OCI-LY1 (cell line): ENCODE results near the gene CCDC33.

Source experiments
- H2AFZ ChIP-seq: fragments of 200-600 bp; sonication (generic), shearing (Covaris generic); 2 replicates; pipeline ENCODE4 v1.6.0; 2014; ENCODE audit warnings: antibody characterized with exemption, mild to moderate bottlenecking, low read length
- H3F3A ChIP-seq: fragments of 200-600 bp; sonication (generic), shearing (Covaris generic); 2 replicates; pipeline ENCODE4 v1.6.0; 2014; ENCODE audit warnings: mild to moderate bottlenecking, antibody characterized with exemption, low read length, moderate library complexity; ENCODE audit not compliant: insufficient read depth
- H3K27ac ChIP-seq: fragments of 200-600 bp; sonication (generic); 2 replicates; pipeline ENCODE4 v1.5.1; 2014; ENCODE audit warnings: low read length, mixed run types, mild to moderate bottlenecking, low read depth; ENCODE audit not compliant: poor library complexity, severe bottlenecking
- H3K27me3 ChIP-seq: fragments of 200-600 bp; sonication (generic); 2 replicates; pipeline ENCODE4 v1.6.0; 2014; ENCODE audit warnings: antibody characterized with exemption, mild to moderate bottlenecking, low read length, moderate library complexity; ENCODE audit not compliant: insufficient read depth
- H3K36me3 ChIP-seq: fragments of 200-600 bp; sonication (generic); 2 replicates; pipeline ENCODE4 v1.6.1; 2014; ENCODE audit warnings: mild to moderate bottlenecking, antibody characterized with exemption, low read length, moderate library complexity, mixed read lengths; ENCODE audit not compliant: insufficient read depth
- H3K4me1 ChIP-seq: fragments of 200-600 bp; sonication (generic); 2 replicates; pipeline ENCODE4 v1.5.1; 2014; ENCODE audit warnings: mild to moderate bottlenecking, low read length, moderate library complexity; ENCODE audit not compliant: insufficient read depth, severe bottlenecking
- H3K4me2 ChIP-seq: fragments of 200-600 bp; sonication (generic), shearing (Covaris generic); 2 replicates; pipeline ENCODE4 v1.6.1; 2014; ENCODE audit warnings: low read length
- H3K4me3 ChIP-seq: fragments of 200-600 bp; sonication (generic); 2 replicates; pipeline ENCODE4 v1.5.1; 2014; ENCODE audit warnings: low read length, low read depth, mild to moderate bottlenecking, mixed read lengths; ENCODE audit not compliant: poor library complexity, severe bottlenecking
- H3K79me2 ChIP-seq: fragments of 200-600 bp; shearing (Covaris generic); 2 replicates; pipeline ENCODE4 v1.6.1; 2016; ENCODE audit warnings: mixed run types, low read length, mixed read lengths; ENCODE audit not compliant: insufficient read depth
- H3K9ac ChIP-seq: fragments of 200-600 bp; sonication (generic), shearing (Covaris generic); 2 replicates; pipeline ENCODE4 v1.6.1; 2014; ENCODE audit warnings: mild to moderate bottlenecking, low read length, mixed read lengths
- H3K9me2 ChIP-seq: fragments of 200-600 bp; sonication (generic), shearing (Covaris generic); 2 replicates; pipeline ENCODE4 v1.6.1; 2014; ENCODE audit warnings: low read depth, mild to moderate bottlenecking, low read length, mixed read lengths
- H3K9me3 ChIP-seq: fragments of 200-600 bp; shearing (Covaris generic); 2 replicates; pipeline ENCODE4 v1.6.1; 2014; ENCODE audit warnings: low read length, mixed read lengths
- H4K20me1 ChIP-seq: fragments of 200-600 bp; sonication (generic), shearing (Covaris generic); 2 replicates; pipeline ENCODE4 v1.6.0; 2016; ENCODE audit warnings: mild to moderate bottlenecking, low read length; ENCODE audit not compliant: insufficient read depth
- EZH2 ChIP-seq: fragments of 200-600 bp; sonication (generic), shearing (Covaris generic); IDR thresholded peaks from 2 replicates; pipeline ENCODE4 v1.8.0; 2017; ENCODE audit warnings: borderline replicate concordance, mixed run types, mild to moderate bottlenecking, antibody characterized with exemption, low read length, moderate library complexity, mixed read lengths
- TF ChIP-seq, protein P1 (sequence below): fragments of 200-600 bp; sonication (generic), shearing (Covaris generic); IDR thresholded peaks from 2 replicates; pipeline ENCODE4 v1.5.1; 2017; ENCODE audit warnings: mild to moderate bottlenecking, antibody characterized with exemption, low read length, moderate library complexity, mixed read lengths

The CCDC33 gene

GRCh38 chr15:74315626-74316025 is 79.5 kb downstream of the CCDC33 start:
- H2AFZ ChIP-seq: no peak overlapping the region
- no peak overlapping the region for H3K4me3 ChIP-seq

GRCh38 chr15:74316141-74316540 is 80.0 kb downstream of the CCDC33 start:
- Histone ChIP-seq H3K9ac (no peak overlapping the region), H3F3A (no peaks in the 10 kb centered on the region), H3K27me3 (no peaks in the 10 kb centered on the region), H3K4me1 (no peaks in the 10 kb centered on the region), H2AFZ (no peak overlapping the region), H3K36me3 (no peaks in the 10 kb centered on the region), H3K9me3 (no peaks in the 10 kb centered on the region), H3K27ac (no peak overlapping the region), H3K9me2 (no peaks in the 10 kb centered on the region), H3K4me3 (no peak overlapping the region), H3K79me2 (no peaks in the 10 kb centered on the region), H4K20me1 (no peaks in the 10 kb centered on the region), H3K4me2 (no peak overlapping the region)
- TF ChIP-seq EZH2: no peak
- TF ChIP-seq, protein P1, sequence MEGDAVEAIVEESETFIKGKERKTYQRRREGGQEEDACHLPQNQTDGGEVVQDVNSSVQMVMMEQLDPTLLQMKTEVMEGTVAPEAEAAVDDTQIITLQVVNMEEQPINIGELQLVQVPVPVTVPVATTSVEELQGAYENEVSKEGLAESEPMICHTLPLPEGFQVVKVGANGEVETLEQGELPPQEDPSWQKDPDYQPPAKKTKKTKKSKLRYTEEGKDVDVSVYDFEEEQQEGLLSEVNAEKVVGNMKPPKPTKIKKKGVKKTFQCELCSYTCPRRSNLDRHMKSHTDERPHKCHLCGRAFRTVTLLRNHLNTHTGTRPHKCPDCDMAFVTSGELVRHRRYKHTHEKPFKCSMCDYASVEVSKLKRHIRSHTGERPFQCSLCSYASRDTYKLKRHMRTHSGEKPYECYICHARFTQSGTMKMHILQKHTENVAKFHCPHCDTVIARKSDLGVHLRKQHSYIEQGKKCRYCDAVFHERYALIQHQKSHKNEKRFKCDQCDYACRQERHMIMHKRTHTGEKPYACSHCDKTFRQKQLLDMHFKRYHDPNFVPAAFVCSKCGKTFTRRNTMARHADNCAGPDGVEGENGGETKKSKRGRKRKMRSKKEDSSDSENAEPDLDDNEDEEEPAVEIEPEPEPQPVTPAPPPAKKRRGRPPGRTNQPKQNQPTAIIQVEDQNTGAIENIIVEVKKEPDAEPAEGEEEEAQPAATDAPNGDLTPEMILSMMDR: no peak

More at GRCh38 chr15:74315626-74316025, 79.5 kb downstream of the CCDC33 start:
- Histone ChIP-seq H4K20me1 (no peaks in the 10 kb centered on the region), H3K36me3 (no peaks in the 10 kb centered on the region), H3K79me2 (no peaks in the 10 kb centered on the region), H3K27me3 (no peaks in the 10 kb centered on the region), H3K9ac (no peak overlapping the region), H3K27ac (no peak overlapping the region), H3K4me1 (no peaks in the 10 kb centered on the region), H3F3A (no peaks in the 10 kb centered on the region), H3K4me2 (no peak overlapping the region), H3K9me2 (no peaks in the 10 kb centered on the region), H3K9me3 (no peaks in the 10 kb centered on the region)
- TF ChIP-seq, protein P1: no peak
- TF ChIP-seq EZH2: no peak

- Histone ChIP-seq H3K9me3 (no peaks in the 10 kb centered on the region), H3K4me1 (no peaks in the 10 kb centered on the region), H3K36me3 (no peaks in the 10 kb centered on the region), H3K79me2 (no peaks in the 10 kb centered on the region), H2AFZ (no peak overlapping the region), H3K27me3 (no peaks in the 10 kb centered on the region), H3K9ac (no peak overlapping the region), H4K20me1 (no peaks in the 10 kb centered on the region), H3F3A (no peaks in the 10 kb centered on the region), H3K9me2 (no peaks in the 10 kb centered on the region), H3K4me2 (no peak overlapping the region), H3K4me3 (no peak overlapping the region), H3K27ac (no peak overlapping the region)
- TF ChIP-seq EZH2: no peak
- TF ChIP-seq, protein P1: no peak
Observed at GRCh38 chr15:74317820-74318375, 81.8 kb downstream of the CCDC33 start.
